GM18502 (cell line): ENCODE data around the gene SPSB3.
"Not testable (repeated sequence)": the region's sequence is repeated elsewhere in the genome, so short reads cannot be mapped to it uniquely, and the experiment has no call there.

Experiments used
- ATAC-seq: cut with Tn5 transposase; IDR thresholded peaks from one replicate; pipeline ENCODE4 v1.9.1; 2021; ENCODE audit warnings: mild to moderate bottlenecking; ENCODE audit not compliant: unreplicated experiment, poor library complexity

The SPSB3 gene

DNA sequence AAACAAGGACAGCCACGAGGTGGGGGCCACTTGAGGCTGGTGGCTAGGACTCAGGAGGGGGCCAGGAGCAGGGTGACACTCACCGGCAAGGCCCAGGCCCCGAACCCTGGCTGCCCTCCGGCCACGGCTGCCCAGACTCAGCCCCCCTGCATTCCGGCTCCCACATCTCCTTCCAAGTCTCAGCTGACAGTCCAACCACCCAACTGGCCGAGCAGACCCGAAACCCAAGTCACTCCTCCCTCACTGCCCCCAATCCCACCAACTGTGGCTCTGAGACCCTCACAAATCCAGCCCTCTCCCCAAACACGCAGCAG, 34.9 kb upstream of the SPSB3 start:
- ATAC-seq = no peak

DNA sequence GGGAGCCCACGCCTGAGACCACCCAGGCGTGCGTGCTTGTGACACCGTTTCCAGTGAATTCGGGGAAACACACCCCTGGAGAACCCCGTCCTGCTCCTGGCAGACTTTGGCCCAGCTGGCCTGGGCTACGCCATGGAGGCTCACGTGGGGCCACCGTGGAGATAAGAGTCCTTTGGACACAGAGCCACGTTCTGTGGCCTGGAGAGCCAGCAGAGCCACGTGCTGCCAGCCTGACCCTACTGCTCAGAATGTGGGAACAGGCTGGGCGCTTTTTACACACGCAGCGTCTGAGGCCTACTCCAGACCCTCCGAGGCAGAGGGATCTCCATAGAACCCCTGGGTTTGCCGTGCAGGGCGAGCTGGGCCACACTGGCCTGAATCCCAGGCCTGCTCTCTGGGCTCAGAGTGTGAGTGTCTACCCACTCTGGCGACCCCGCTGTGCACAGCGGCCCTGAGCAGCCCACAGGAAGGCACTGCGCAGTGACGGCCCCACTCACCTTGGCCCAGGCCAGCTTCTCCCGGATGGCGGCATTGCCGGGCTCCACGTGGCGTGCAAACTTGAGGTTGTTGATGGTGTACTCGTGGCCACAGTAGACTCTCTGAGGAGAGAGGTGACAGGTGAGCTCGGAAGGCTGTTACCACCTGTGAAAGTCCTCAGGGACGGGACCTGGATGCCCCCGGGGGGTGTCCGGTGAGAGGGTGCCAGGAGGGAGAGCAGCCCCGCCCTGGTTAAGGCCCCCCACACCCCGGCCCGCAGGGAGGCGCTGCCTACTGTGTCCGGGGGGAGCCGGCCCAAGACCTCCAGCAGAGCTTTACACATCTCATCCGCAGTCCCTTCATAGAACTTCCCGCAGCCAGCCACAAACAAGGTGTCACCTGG, 34.3 kb upstream of the SPSB3 start:
- no peak for ATAC-seq

DNA sequence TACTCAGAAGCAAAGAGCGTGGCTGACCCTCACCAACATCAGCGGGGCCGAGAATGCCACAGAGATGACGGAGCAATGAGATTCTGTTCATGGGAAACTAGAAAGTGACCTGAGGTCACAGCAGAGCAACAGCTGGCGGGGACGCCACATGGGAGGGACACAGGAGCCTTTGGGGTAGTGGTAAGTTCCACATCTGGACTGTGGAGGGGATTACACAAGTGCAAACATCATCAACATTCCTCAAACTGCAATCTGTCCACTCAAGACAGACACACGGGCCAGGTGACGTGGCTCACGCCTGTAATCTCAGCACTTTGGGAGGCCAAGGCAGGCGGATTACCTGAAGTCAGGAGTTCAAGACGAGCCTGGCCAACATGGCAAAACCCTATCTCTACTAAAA, 33.1 kb upstream of the SPSB3 start:
- ATAC-seq = no peak

DNA sequence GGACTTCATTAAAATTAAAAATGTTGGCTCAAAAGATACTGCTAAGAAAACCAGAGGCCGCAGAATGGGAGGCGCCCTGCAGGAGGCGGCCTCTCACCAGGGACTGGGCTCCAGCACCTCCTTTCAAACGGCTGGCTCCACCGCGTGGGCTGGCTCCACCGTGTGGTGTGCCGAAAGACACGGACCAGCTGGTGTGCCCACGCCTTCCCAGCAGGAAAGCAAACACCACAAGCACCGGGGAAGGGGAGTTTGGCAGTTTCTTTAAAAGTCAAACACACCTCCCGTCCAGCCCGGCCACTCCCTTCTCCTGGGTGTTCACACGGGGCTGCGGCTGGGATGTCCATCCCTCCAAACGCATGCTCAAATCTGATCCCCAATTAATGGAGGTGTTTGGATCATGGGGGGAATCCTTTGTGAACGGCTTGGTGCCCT, 30.4 kb upstream of the SPSB3 start:
- ATAC-seq = no peak

DNA sequence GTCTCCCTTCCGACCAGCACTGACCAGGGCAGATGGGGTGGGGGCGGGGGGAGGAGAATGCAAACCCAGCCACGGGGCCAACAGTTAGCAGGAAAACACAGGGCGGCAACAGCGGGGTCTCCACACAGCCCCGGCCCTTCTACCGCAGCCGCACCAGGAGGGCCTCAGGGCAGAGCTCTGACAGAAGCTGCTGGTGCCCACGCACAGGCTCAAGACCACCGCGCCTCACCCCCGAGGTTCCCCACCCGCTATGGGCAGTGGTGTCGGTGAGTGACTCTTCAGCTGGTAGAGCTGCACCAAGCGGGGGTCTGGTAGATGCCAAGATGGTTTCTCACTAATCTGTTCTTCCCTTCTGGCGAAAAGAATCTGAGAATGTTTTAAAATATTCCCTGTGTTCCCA, 28.2 kb upstream of the SPSB3 start:
- no peak for ATAC-seq

DNA sequence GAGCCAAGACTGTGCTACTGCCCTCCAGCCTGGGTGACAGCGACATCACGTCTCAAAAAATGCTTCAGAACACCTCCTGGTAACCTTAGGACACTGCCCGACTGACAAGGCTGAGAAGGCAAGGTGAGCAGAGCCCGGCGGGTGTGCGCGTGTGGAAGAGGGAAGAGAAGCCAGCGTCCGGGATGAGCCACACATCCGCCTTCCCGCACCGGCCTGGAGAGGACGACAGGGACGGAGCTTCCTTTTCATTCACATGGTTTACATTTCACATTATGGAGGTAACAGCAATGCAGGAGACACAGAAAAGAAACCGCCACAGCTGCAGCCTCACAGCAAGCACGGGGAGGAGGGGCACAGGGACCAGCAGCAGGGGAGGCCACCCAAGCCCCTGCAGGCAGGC, 27.7 kb upstream of the SPSB3 start:
- no peak for ATAC-seq

DNA sequence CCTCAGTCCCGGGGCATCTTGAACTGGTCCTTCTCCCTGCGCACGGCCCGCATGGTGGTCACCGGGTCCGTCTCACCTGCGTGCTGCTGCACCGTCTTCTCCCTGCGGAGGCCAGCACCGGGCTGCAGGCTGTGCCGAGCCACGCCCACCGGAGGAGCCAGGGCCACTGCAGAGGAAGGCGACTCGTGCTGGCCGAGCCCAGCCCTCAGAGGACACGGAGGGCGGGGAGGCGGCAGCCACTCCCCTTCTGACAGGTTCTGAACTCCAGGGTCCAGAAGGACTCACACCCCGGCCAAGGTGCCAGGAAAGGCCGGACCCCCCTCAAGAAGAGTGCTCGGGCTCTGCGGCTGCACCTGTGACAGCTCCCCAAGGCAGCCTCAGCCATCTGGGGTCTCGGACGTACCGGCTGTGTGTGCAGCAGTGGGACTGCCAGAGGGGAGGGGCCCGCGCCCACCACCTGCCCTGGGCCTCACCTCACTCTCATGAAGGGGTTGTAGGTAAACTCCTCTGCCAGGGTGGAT, 27.0 kb upstream of the SPSB3 start:
- no peak for ATAC-seq

DNA sequence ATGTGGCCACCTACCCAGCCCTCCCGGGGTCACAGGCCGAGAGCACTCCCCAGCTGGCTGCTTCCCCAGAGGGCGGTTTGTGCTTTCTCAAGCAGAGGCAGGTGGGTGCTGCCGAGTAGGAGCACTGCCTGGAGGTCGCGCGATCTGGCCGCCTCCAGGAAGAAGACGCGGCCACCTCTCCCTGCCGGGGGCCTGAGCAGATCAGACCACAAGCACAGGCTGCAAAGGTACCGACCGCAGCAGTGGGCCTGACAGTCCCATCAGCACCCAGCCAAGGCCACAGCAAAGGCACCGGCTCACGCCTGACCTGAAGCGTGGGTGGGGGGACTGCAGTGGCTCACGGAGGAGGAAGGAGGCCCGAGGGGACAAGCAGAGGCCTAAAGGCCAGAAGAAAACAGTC, 26.3 kb upstream of the SPSB3 start:
- ATAC-seq = no peak

DNA sequence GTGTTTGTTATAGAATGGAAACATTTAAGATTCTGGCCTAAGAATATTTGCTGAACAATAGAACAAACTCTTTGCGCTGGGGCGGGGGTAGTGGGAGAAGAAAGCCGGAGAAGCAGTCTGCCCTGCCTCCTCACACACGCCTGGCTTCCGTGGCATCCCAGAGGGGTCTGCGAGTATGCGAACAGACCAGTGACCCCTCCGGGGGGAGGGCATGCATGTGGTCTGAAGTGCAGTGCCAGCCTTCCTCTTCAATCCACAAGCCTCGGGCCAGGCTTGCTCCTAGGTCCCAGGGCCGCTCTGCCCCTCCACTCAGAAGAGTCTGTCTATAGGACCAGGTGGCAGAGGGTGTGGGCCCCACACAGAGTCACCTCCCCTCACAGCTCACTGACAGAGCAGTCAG, 25.3 kb upstream of the SPSB3 start:
- no peak for ATAC-seq

DNA sequence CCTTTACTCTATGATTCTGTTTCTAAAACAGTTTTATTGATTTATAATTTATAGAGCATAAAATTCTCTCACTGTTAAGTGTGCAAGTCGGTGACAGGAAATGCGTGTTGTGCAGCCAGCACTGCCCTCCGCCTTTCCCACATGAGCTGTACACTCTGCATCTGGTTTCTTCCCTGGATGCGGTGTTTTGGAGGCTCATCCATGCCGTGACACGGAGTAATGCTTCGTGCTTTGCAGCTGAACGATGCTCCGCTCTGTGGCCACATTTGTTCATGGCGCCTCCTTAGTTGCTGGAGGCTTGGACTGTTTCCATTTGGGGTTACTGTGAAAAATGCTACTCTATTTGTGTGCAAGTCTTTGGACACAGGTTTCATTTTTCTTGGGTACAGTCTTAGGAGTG, 18.3 kb upstream of the SPSB3 start:
- ATAC-seq = no peak

DNA sequence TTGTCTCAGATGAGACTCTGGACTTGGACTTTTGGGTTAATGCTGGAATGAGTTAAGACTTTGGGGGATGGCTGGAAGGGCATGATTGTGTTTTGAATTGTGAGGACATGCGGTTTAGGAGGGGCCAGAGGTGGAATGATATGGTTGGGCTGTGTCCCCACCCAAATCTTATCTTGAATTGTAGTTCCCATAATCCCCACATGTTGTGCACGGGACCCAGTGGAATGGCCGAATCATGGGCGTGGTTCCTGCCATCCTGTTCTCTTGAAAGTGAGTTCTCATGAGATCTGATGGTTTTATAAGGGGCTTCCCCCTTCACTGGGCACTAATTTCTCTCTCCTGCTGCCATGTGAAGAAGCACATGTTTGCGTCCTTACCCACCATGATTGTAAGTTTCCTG, 16.9 kb upstream of the SPSB3 start:
- ATAC-seq = not testable (repeated sequence)

DNA sequence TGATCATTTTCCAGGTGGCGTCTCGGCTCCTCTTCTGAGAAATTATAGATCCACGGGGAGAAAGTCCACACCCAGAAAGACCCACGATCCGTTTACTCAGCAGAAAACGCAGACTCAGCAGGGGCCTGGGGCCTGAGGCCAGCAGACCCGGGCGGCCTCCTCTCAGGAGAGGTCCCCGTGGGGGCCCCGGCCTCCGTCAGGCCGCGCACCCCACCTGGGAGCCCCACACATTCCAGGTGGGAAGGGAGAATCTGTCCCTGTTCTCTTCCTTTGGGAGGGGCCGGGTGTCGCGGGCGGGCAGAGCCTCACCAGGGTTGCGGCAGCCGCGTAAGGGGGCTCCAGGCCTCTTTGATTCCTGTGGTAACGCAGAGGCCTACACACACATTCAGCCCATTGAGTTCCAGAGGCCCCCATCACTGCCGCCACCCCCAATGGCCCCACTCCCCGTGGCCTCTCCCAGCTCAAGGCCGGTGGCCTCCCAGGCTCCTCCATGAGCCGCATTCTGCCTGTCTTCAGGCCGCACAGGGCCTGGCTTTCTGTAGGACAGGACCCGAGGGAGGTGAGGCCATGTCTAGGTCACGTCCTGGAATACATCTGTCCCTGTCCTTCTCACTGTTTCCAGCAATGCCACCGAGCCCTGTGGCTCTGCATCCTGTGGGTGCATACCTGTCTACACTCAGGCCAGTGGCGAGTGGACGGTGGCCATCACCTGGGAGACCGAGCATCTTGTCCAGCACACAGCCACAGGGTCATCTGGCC, 12.7 kb upstream of the SPSB3 start:
- no peak for ATAC-seq

DNA sequence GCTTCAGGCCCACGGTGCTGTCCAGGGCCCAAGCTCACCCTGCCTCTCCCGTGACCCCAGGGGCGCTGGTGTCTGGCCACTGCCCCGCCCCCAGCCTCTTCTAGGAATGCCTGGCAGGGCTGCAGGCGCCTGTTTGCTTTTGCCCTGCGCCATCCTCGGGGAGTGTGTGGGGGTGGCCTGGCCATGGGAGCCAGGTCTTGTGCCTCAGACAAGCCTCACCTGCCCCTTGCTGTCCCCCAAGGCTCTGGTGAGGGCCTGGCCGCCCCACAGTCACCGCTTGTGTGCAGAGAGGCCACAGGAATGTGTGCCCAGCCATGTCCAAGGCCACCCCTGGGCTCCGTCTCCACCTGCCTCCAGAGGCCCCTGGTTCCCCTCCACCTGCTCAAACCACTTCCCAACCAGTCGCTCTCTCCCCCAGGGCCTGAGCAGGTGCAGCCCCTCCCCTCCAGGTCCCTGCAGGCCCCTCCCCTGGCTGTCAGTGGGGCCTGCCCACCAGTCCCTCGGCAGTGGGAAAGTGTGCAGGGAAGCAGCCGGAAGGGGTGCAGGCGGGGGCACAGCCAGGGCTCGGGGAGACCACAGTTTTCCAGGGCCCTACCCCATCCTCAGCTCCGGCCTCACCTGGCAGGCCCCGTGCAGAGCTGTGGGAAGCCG, 12.0 kb upstream of the SPSB3 start:
- ATAC-seq = no peak

DNA sequence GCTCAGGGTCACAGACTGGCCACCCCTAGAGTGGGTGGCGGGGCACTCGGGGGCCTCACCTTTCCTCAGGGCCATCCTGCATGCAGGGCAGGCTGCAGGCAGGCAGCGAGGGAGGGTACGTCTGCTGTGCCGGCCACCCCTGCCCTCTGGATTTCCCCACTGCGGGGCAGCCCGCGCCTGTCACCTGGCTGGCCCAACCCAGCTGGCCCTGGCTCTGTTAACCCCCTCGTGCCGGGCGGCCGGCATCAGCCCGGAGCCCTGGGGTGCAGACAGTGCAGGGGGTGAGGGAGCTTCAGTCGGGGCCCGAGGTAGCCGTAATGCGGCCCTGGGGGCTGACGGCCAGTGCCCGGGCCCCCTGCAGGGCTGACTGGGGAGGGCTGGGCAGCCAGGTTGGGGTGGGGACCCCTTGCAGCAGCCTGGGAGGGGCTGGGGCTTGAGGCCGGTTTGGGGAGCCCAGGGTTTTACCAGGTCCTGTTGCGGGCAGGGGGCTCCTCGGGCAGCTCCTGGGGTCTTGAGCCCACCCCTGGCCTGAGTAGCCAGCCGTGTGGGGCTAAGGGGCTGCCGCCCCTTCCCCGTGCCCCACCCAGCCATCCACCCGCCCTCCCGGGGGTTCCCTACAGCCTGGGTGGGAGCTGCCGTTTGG, 11.3 kb upstream of the SPSB3 start, which contains the start of gene IGFALS:
IGFALS (minus strand) TSS at position 128 of the 643 bp plus-strand sequence; CDS start at position 75, 53 bp downstream.
- no peak for ATAC-seq

DNA sequence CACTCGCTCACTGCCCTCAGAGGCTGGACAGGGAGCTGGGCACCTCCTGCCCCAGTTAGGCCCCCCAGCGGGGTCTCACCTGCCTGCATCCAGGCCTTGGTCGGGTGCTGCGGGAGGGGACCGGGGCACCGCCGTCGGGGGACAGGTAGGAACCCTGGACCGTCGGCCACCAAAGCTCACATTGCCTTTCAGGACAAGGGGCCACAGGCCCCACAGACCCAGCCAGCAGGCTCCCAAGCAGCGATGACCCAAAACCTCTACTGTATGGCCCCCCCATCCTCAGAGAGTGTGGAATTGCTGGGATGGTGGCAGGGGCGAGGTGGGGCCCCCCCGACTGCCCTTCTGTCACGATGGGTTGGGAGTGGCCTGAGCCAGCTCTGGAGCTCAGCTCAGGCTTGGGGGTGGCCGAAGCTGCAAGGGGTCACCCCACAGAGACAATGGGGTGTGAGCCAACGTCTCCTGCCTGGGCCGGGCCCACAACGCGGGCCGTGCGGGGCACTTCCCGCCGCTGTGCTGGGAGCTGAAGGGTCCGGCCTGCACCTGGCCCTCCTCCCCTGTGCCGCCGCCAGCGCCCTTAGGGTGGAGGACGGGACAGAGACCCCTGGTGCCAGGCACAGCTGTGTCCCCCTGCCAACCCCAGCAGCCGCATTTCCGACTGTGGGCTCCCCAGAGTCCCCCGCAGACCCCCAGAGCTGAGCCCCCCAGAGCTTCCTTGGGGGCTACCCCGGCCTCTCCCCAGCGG, 10.6 kb upstream of the SPSB3 start:
- no peak for ATAC-seq

DNA sequence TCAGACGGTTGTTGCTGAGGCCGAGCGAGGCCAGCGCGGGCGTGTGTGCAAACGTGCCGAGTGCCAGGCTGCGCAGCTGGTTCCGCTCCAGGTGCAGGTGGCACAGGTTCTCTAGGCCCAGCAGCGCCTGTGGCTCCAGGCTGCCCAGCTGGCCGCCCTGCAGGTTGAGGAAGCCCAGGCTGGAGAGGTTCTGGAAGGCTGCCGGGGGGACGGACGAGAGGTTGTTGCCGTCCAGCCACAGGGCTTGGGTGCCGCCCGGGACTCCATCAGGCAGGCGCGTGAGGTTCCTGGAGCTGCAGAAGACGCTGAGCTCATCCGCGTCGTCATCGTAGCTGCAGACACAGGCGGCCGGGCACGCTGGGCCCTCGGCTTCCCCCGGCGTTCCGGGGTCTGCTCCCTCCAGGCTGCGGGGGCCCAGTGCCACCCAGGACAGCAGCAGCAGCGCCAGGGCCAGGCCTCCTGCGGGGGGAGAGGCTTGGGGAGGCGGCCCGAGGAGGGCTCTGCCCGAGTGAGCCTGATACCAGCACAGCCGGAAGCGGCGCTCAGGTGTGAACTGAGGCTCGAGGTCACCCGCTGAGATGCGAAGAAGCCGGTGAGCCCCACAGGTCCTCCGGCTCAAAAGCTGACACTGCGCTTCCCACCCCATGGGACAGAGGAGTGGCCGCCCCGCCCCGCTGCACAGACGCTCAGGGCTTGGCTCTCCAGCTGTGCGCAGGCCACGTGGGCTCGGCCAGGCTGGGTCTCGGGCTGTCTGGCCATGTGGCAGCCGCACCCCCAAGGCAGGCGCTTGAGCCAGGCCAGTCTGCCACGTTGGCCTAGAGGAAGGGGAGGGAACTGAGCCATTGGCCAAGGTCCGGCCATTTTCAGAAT, 9.8 kb upstream of the SPSB3 start:
- ATAC-seq = no peak

DNA sequence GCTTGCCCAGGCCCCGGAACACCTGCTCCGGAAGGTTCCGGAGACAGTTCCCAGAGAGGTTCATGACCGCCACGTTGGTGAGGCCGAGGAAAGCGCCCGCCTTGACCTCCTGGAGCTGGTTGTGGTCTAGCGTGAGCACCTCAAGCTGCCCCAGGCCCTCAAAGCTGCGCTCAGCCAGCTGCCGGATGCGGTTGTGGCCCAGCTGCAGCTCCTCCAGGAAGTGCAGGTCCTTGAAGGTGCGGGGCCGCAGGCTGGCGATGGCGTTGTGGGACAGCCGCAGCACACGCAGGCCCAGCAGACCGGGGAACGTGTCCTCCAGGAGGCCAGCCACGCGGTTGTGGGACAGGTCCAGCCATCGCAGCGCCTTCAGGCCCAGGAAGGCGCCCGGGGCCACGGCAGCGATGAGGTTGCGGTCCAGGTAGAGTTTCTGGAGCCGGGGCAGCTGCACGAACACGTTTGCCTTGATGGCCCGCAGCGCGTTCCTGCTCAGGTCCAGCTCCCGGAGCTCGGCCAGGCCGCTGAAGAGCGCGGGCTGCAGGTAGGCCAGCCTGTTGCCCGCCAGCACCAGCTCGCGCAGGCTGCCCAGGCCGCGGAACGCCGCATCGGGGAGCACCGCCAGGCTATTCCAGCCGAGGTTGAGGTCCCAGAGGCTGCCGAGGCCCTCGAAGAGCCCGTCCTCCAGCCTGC, 9.0 kb upstream of the SPSB3 start:
- no peak for ATAC-seq

DNA sequence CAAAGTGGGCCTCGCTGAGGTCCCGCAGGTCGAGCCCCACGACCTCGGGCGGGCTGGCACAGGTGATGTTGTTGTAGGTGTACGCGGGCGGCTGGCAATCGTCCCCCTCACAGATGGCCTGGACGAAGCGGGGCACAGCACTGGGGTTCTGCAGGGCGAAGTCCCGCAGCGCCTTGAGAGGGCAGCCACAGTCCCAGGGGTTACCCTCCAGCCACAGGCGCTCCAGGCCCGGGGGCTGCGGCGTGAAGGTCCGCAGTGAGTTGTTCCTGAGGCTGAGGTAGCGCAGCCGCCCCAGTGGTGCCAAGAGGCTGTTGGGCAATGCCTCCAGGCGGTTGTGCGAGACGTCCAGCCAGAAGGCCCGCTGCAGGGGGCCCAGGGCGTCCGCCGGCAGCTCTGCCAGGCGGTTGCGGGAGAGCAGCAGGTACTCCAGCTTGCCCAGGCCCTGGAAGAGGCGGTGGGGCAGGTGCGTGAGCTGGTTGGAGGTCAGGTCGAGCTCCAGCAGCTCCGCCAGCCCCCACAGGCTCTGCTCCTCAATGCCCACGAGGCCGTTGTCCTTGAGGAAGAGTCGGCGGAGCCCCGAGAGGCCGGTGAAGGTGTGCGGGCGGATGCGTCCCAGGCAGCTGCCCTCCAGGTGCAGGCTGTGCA, 8.4 kb upstream of the SPSB3 start:
- ATAC-seq = no peak
